Fibroblast of the aortic adventitia (primary cell): ENCODE measurements around the gene HEG1. TPM values are rescaled to one million over a fixed set of nuclear protein-coding genes. Genes with fewer than 3 reads are reported as not detected.

ENCODE experiments used
- DNase-seq: peaks from one replicate; pipeline ENCODE4 v3.0.0-alpha.2; 2010; ENCODE audit warnings: low read depth
- H3K4me3 ChIP-seq: 2 replicates; pipeline ENCODE4 v1.5.1; 2011; ENCODE audit warnings: low read depth, mild to moderate bottlenecking, control low read depth, low read length, moderate library complexity
- CTCF ChIP-seq: IDR thresholded peaks from 2 replicates; pipeline ENCODE4 v1.5.1; 2011; ENCODE audit warnings: mild to moderate bottlenecking, low read length, control low read depth, inconsistent platforms; ENCODE audit not compliant: insufficient read depth
- total RNA-seq: library from RNA; depleted of rRNA; stranded (reverse); fragments of >200 nt; gene quantifications from 2 replicates; pipeline ENCODE4 v1.2.3, GENCODE V29; 2012; ENCODE audit warnings: low replicate concordance

The HEG1 gene
- total RNA-seq, 1 donor: 198 TPM

- peak; percentile 16 for DNase-seq
- TF ChIP-seq CTCF: no peak
- no peak overlapping the region for H3K4me3 ChIP-seq
Observed at GRCh38 chr3:125079675-125080045, 23.9 kb upstream of the HEG1 start.

GRCh38 chr3:125078951-125079674 lies 23.3 kb upstream of the HEG1 start:
- no peak for DNase-seq
- TF ChIP-seq CTCF: no peak
- H3K4me3 ChIP-seq: no peak overlapping the region

GRCh38 chr3:125077864-125078263 lies 22.1 kb upstream of the HEG1 start:
- no peak for DNase-seq
- no peak for TF ChIP-seq CTCF
- H3K4me3 ChIP-seq: no peak overlapping the region

- TF ChIP-seq CTCF: no peak
- H3K4me3 ChIP-seq: no peak overlapping the region
- no peak for DNase-seq
Observed at GRCh38 chr3:125076464-125076863, 20.7 kb upstream of the HEG1 start.

GRCh38 chr3:125075738-125076137 lies 19.9 kb upstream of the HEG1 start:
- no peak overlapping the region for H3K4me3 ChIP-seq
- no peak for TF ChIP-seq CTCF
- no peak for DNase-seq

GRCh38 chr3:125073390-125073905 lies 17.7 kb upstream of the HEG1 start:
- H3K4me3 ChIP-seq: no peak overlapping the region
- DNase-seq: no peak
- TF ChIP-seq CTCF: no peak
